NT2/D1 (cell line): ENCODE data around the gene LRCH1.
"Not testable (repeated sequence)": the region's sequence is repeated elsewhere in the genome, so short reads cannot be mapped to it uniquely, and the experiment has no call there.

Experiments used
- DNase-seq: peaks from one replicate; pipeline ENCODE4 v3.0.0-alpha.2; 2011; ENCODE audit warnings: low read depth, low spot score
- H3K27me3 ChIP-seq: 2 replicates; pipeline ENCODE4 v1.6.0; 2011; ENCODE audit warnings: mild to moderate bottlenecking; ENCODE audit not compliant: insufficient read length, insufficient read depth
- H3K36me3 ChIP-seq: 2 replicates; pipeline ENCODE4 v1.6.1; 2011; ENCODE audit warnings: mild to moderate bottlenecking, low read length, mixed read lengths; ENCODE audit not compliant: insufficient read depth, insufficient read length
- H3K4me1 ChIP-seq: 2 replicates; pipeline ENCODE4 v1.5.1; 2011; ENCODE audit not compliant: insufficient read depth, insufficient read length
- H3K4me3 ChIP-seq: 2 replicates; pipeline ENCODE4 v1.5.1; 2011; ENCODE audit warnings: low read depth; ENCODE audit not compliant: insufficient read length
- H3K9ac ChIP-seq: 2 replicates; pipeline ENCODE4 v1.6.0; 2011; ENCODE audit warnings: low read depth; ENCODE audit not compliant: insufficient read length
- H3K9me3 ChIP-seq: 2 replicates; pipeline ENCODE4 v1.5.1; 2011; ENCODE audit warnings: mild to moderate bottlenecking, low read length; ENCODE audit not compliant: insufficient read depth
- SUZ12 ChIP-seq: IDR thresholded peaks from 2 replicates; pipeline ENCODE4 v1.6.1; 2011; ENCODE audit not compliant: insufficient read length, insufficient read depth; ENCODE audit errors: extremely low read depth
- YY1 ChIP-seq: IDR thresholded peaks from 2 replicates; pipeline ENCODE4 v1.6.1; 2011; ENCODE audit not compliant: insufficient read length, insufficient read depth
- ZNF274 ChIP-seq: IDR thresholded peaks from 2 replicates; pipeline ENCODE4 v1.6.1; 2011; ENCODE audit warnings: mild to moderate bottlenecking, low read depth, low read length

Gene LRCH1

GRCh38 chr13:46753137-46753536 is 200.2 kb downstream of the LRCH1 start:
- H3K4me1 ChIP-seq = no peaks in the 10 kb centered on the region
- H3K9me3 ChIP-seq = no peaks in the 10 kb centered on the region
- H3K36me3 ChIP-seq = peaks cover 4% of the 10 kb centered on the region
- no peak for TF ChIP-seq ZNF274
- no peak for TF ChIP-seq YY1
- TF ChIP-seq SUZ12 = no peak
- H3K9ac ChIP-seq = no peak overlapping the region
- DNase-seq = no peak
- H3K4me3 ChIP-seq = no peak overlapping the region
- no peaks in the 10 kb centered on the region for H3K27me3 ChIP-seq

GRCh38 chr13:46753917-46754316 is 200.9 kb downstream of the LRCH1 start:
- DNase-seq = no peak
- Histone ChIP-seq H3K4me1 (no peaks in the 10 kb centered on the region), H3K36me3 (peaks cover 4% of the 10 kb centered on the region), H3K9ac (no peak overlapping the region), H3K9me3 (no peaks in the 10 kb centered on the region), H3K4me3 (no peak overlapping the region), H3K27me3 (no peaks in the 10 kb centered on the region)
- TF ChIP-seq YY1 (no peak), ZNF274 (no peak)

- Histone ChIP-seq H3K9me3 (no peaks in the 10 kb centered on the region), H3K9ac (no peak overlapping the region), H3K27me3 (no peaks in the 10 kb centered on the region), H3K4me1 (no peaks in the 10 kb centered on the region), H3K4me3 (no peak overlapping the region), H3K36me3 (peaks cover 4% of the 10 kb centered on the region)
- no peak for DNase-seq
- TF ChIP-seq SUZ12 = no peak
- no peak for TF ChIP-seq YY1
- no peak for TF ChIP-seq ZNF274
These were observed 201.8 kb downstream of the LRCH1 start for GRCh38 chr13:46754812-46755211.

GRCh38 chr13:46755508-46755907 is 202.5 kb downstream of the LRCH1 start:
- H3K9ac ChIP-seq, DNase-seq, H3K9me3 ChIP-seq, H3K4me3 ChIP-seq, H3K27me3 ChIP-seq, H3K4me1 ChIP-seq, H3K36me3 ChIP-seq: not testable (repeated sequence)

- Histone ChIP-seq H3K9ac (no peak overlapping the region), H3K27me3 (no peaks in the 10 kb centered on the region), H3K36me3 (no peaks in the 10 kb centered on the region), H3K4me1 (no peaks in the 10 kb centered on the region), H3K4me3 (no peak overlapping the region), H3K9me3 (no peaks in the 10 kb centered on the region)
- TF ChIP-seq YY1 (no peak), ZNF274 (no peak), SUZ12 (no peak)
- no peak for DNase-seq
These were observed 204.0 kb downstream of the LRCH1 start for GRCh38 chr13:46756977-46757376.

- no peaks in the 10 kb centered on the region for H3K36me3 ChIP-seq
- H3K9ac ChIP-seq = no peak overlapping the region
- no peaks in the 10 kb centered on the region for H3K27me3 ChIP-seq
- TF ChIP-seq ZNF274 (no peak), SUZ12 (no peak), YY1 (no peak)
- no peak for DNase-seq
- no peaks in the 10 kb centered on the region for H3K9me3 ChIP-seq
- no peaks in the 10 kb centered on the region for H3K4me1 ChIP-seq
- no peak overlapping the region for H3K4me3 ChIP-seq
These were observed 204.7 kb downstream of the LRCH1 start for GRCh38 chr13:46757640-46758039.

GRCh38 chr13:46759846-46760245 is 206.9 kb downstream of the LRCH1 start:
- H3K4me3 ChIP-seq = no peak overlapping the region
- no peaks in the 10 kb centered on the region for H3K9me3 ChIP-seq
- no peaks in the 10 kb centered on the region for H3K36me3 ChIP-seq
- TF ChIP-seq YY1 (no peak), SUZ12 (no peak), ZNF274 (no peak)
- no peaks in the 10 kb centered on the region for H3K27me3 ChIP-seq
- H3K4me1 ChIP-seq = no peaks in the 10 kb centered on the region
- no peak overlapping the region for H3K9ac ChIP-seq
- DNase-seq = no peak

- Histone ChIP-seq H3K9ac (no peak overlapping the region), H3K36me3 (no peaks in the 10 kb centered on the region), H3K9me3 (no peaks in the 10 kb centered on the region), H3K27me3 (no peaks in the 10 kb centered on the region), H3K4me3 (no peak overlapping the region), H3K4me1 (no peaks in the 10 kb centered on the region)
- DNase-seq = no peak
- TF ChIP-seq ZNF274 = no peak
These were observed 208.2 kb downstream of the LRCH1 start for GRCh38 chr13:46761174-46761573.
